HK-2 (cell line): ENCODE measurements around the gene MAGI2.

Experiments
- DNase-seq: peaks from one replicate; pipeline ENCODE4 v3.0.0-alpha.2; 2018; ENCODE audit not compliant: unreplicated experiment

MAGI2 gene

GRCh38 chr7:78148166-78148894 lies 1305.1 kb downstream of the MAGI2 start:
- DNase-seq = no peak

GRCh38 chr7:78146546-78146945 lies 1306.9 kb downstream of the MAGI2 start:
- no peak for DNase-seq

GRCh38 chr7:78143661-78144060 lies 1309.8 kb downstream of the MAGI2 start:
- no peak for DNase-seq

- DNase-seq = no peak
Observed at GRCh38 chr7:78141522-78142281, 1311.8 kb downstream of the MAGI2 start.

GRCh38 chr7:78140109-78140508 lies 1313.4 kb downstream of the MAGI2 start:
- no peak for DNase-seq

GRCh38 chr7:78139335-78139734 lies 1314.1 kb downstream of the MAGI2 start:
- DNase-seq = no peak

GRCh38 chr7:78134774-78135173 lies 1318.7 kb downstream of the MAGI2 start:
- no peak for DNase-seq

- no peak for DNase-seq
Observed at GRCh38 chr7:78134256-78134655, 1319.2 kb downstream of the MAGI2 start.

- DNase-seq = no peak
Observed at GRCh38 chr7:78130446-78131215, 1322.8 kb downstream of the MAGI2 start.

- no peak for DNase-seq
Observed at GRCh38 chr7:78129865-78130264, 1323.6 kb downstream of the MAGI2 start.

GRCh38 chr7:78127009-78127408 lies 1326.5 kb downstream of the MAGI2 start:
- DNase-seq = no peak

GRCh38 chr7:78125884-78126283 lies 1327.6 kb downstream of the MAGI2 start:
- DNase-seq = no peak

GRCh38 chr7:78124216-78124615 lies 1329.3 kb downstream of the MAGI2 start:
- no peak for DNase-seq

- DNase-seq = no peak
Observed at GRCh38 chr7:78121888-78122287, 1331.6 kb downstream of the MAGI2 start.

- DNase-seq = no peak
Observed at GRCh38 chr7:78118470-78118869, 1335.0 kb downstream of the MAGI2 start.

GRCh38 chr7:78115876-78116275 lies 1337.6 kb downstream of the MAGI2 start:
- DNase-seq = no peak

GRCh38 chr7:78114993-78115392 lies 1338.5 kb downstream of the MAGI2 start:
- no peak for DNase-seq

GRCh38 chr7:78112488-78112887 lies 1341.0 kb downstream of the MAGI2 start:
- DNase-seq = no peak

GRCh38 chr7:78111386-78111785 lies 1342.1 kb downstream of the MAGI2 start:
- DNase-seq = no peak

- no peak for DNase-seq
Observed at GRCh38 chr7:78103475-78103874, 1350.0 kb downstream of the MAGI2 start.

- no peak for DNase-seq
Observed at GRCh38 chr7:78101076-78101475, 1352.4 kb downstream of the MAGI2 start.

GRCh38 chr7:78099715-78100394 lies 1353.6 kb downstream of the MAGI2 start:
- DNase-seq = peak; percentile 8
